Measurements from ENCODE around the gene GJA1. TPM values are rescaled to one million over a fixed set of nuclear protein-coding genes. Genes with fewer than 3 reads are reported as not detected.

GJA1 gene
- total and polyA plus RNA-seq, 2 of the 13 experiments (the other 11 are each of a cell fraction or from before 2014, with no cell fraction given), result not detected

- no peak for FAIRE-seq
Observed at GRCh38 chr6:121482004-121482693, 46.7 kb downstream of the GJA1 start.

More at GRCh38 chr6:121482004-121482693, 46.7 kb downstream of the GJA1 start:
- Histone ChIP-seq H3K9me3 (ENCODE audit: low read length) (no peaks in the 10 kb centered on the region), H3K27me3 (ENCODE audit: control insufficient read depth in 1 of 2, insufficient read depth in 2 of 2, low read length in 2 of 2) (no peaks in the 10 kb centered on the region; a peak in 1 of 5 replicates), H3K79me2 (ENCODE audit: insufficient read depth, low read length) (no peaks in the 10 kb centered on the region), H3K36me3 (replicated peaks in 1 of 2; ENCODE audit: control insufficient read depth in 1 of 2, insufficient read depth in 2 of 2, low read length in 2 of 2) (no peaks in the 10 kb centered on the region), H4K20me1 (ENCODE audit: insufficient read depth, low read length) (no peaks in the 10 kb centered on the region), H3K4me1 (ENCODE audit: insufficient read depth, low read length) (no peaks in the 10 kb centered on the region), H3K27ac (ENCODE audit: extremely low read length, insufficient read depth, low read length) (no peak overlapping the region), H3K9ac (ENCODE audit: insufficient read depth, low read depth, low read length) (no peak overlapping the region), H3K4me2 (ENCODE audit: low read depth, low read length) (no peak overlapping the region), H3K4me3 (replicated peaks in 1 of 3; ENCODE audit: insufficient read depth in 1 of 3, low read depth in 2 of 3, low read length in 3 of 3) (no peak overlapping the region), H2AFZ (ENCODE audit: low read length) (no peak overlapping the region)
- 42% methylated on average over 6 of the region's 6 CpGs for WGBS (ENCODE audit: low lambda C conversion rate)
- no peak for TF ChIP-seq ZNF713 (CRISPR knock-in tag; IDR thresholded peaks at IDR 0.05)
- no peak for TF ChIP-seq ZNF724P (CRISPR knock-in tag; IDR thresholded peaks at IDR 0.05; ENCODE audit: borderline replicate concordance)
- TF ChIP-seq SRF (IDR thresholded peaks at IDR 0.05; ENCODE audit: low read depth, low read length), result no peak
- TF ChIP-seq ZFP36L2 (CRISPR knock-in tag; IDR thresholded peaks at IDR 0.05), result no peak
- no peak for TF ChIP-seq ZNF512 (CRISPR knock-in tag; IDR thresholded peaks at IDR 0.05)
- TF ChIP-seq ZNF652 (CRISPR knock-in tag; IDR thresholded peaks at IDR 0.05; ENCODE audit: borderline replicate concordance, low read depth), result no peak
- TF ChIP-seq PHF5A (CRISPR knock-in tag; IDR thresholded peaks at IDR 0.05; ENCODE audit: low read depth, unreplicated experiment), result no peak
- TF ChIP-seq GPBP1L1 (CRISPR knock-in tag; IDR thresholded peaks at IDR 0.05), result no peak
- TF ChIP-seq HBP1 (CRISPR knock-in tag; IDR thresholded peaks at IDR 0.05; ENCODE audit: low read depth), result no peak
- TF ChIP-seq KDM6A (CRISPR knock-in tag; IDR thresholded peaks at IDR 0.05; ENCODE audit: low read depth), result no peak
- TF ChIP-seq HOXA9 (CRISPR knock-in tag; IDR thresholded peaks at IDR 0.05; ENCODE audit: borderline replicate concordance), result no peak
- no peak for TF ChIP-seq SRSF1 (optimal IDR thresholded peaks at IDR 0.05; ENCODE audit: low read depth, low read length)
- TF ChIP-seq JUNB (CRISPR knock-in tag; IDR thresholded peaks at IDR 0.05; ENCODE audit: borderline replicate concordance), result no peak
- no peak for TF ChIP-seq ZFY (CRISPR knock-in tag; IDR thresholded peaks at IDR 0.05)
- TF ChIP-seq ZNF232 (CRISPR knock-in tag; IDR thresholded peaks at IDR 0.05; ENCODE audit: borderline replicate concordance), result no peak
- no peak for DNase-seq (ENCODE audit: low spot score)
- POLR2A ChIA-PET, result no interaction called here
- no peak for ATAC-seq
- CTCF ChIA-PET (ENCODE audit: low intra/inter-chr PET ratio, low total read pairs), result no interaction called here
- in situ Hi-C loops (cut with HindIII; ENCODE audit: extremely low pct_ligation_motif_present, low pct_unique_long_range_greater_than_20kb) (no loop called here), intact Hi-C loops (cut with micrococcal nuclease; ENCODE audit: unreplicated experiment) (no loop called here)
- BruUV-seq (replicated peaks), result no TSS peak
